ENCODE measurements around the gene MEGF6. TPM values are rescaled to one million over a fixed set of nuclear protein-coding genes. Genes with fewer than 3 reads are reported as not detected.

The MEGF6 gene
- total RNA-seq, result 29.9 TPM

GRCh38 chr1:3611170-3612019 is at the start of gene MEGF6:
Gene MEGF6 (minus strand): TSS chr1:3611508. CDS start chr1:3611268, 240 bp downstream.

GRCh38 chr1:3651930-3652547 is 40.7 kb upstream of the MEGF6 start, which contains the start of gene TP73:
Gene TP73 (plus strand): TSS chr1:3652516. CDS start chr1:3682366, 29,850 bp downstream.

GRCh38 chr1:3649342-3650247 is 38.3 kb upstream of the MEGF6 start, which contains the start of gene WRAP73:
Gene WRAP73 (minus strand): TSS chr1:3650103. CDS start chr1:3649999, 104 bp downstream.

GRCh38 chr1:3624200-3625136 is 13.2 kb upstream of the MEGF6 start, which contains the start of gene TPRG1L:
Gene TPRG1L (plus strand): TSS chr1:3625015. CDS start chr1:3625073, 58 bp downstream.

GRCh38 chr1:3453891-3454810 is 157.2 kb downstream of the MEGF6 start, which contains the start of gene ARHGEF16:
Gene ARHGEF16 (plus strand): TSS chr1:3454665. CDS start chr1:3463085, 8,420 bp downstream.

Small RNA genes within 50 kb of the gene (small RNA-seq; reads per million reads assigned to genes)
- 0.14 reads per million for gene MIR551A (ENCODE audit: low replicate concordance)

Other genes starting within 250 kb of the MEGF6 start
- 15.5 TPM for gene ARHGEF16, start 156.8 kb downstream of the MEGF6 start, total RNA-seq
- 24.5 TPM for gene TPRG1L, start 13.5 kb upstream of the MEGF6 start, total RNA-seq
- gene WRAP73, start 38.6 kb upstream of the MEGF6 start, total RNA-seq, result 33.3 TPM
- gene TP73, start 41.0 kb upstream of the MEGF6 start, total RNA-seq, result 1.1 TPM
- not detected for gene CCDC27, start 140.9 kb upstream of the MEGF6 start, total RNA-seq
- gene SMIM1, start 161.2 kb upstream of the MEGF6 start, total RNA-seq, result 12.1 TPM
- gene LRRC47, start 185.0 kb upstream of the MEGF6 start, total RNA-seq, result 38.0 TPM
- gene CEP104, start 245.7 kb upstream of the MEGF6 start, total RNA-seq, result 38.6 TPM
- gene DFFB, start 246.0 kb upstream of the MEGF6 start, total RNA-seq, result 9.8 TPM

All from metanephros (tissue), 2 donors.